K562 (cell line): Measurements from ENCODE around the gene NUP153. TPM values are rescaled to one million over a fixed set of nuclear protein-coding genes. Genes with fewer than 3 reads are reported as not detected.

Experiments used
- CAMTA2 ChIP-seq: fragments of 250-450 bp; sonication (Bioruptor Pico); conservative IDR thresholded peaks from 2 replicates; pipeline ENCODE4 v1.5.1; 2022
- DLX4 ChIP-seq: fragments of 250-450 bp; sonication (Bioruptor Pico); IDR thresholded peaks from 2 replicates; pipeline ENCODE4 v1.6.1; 2021; ENCODE audit warnings: mild to moderate bottlenecking
- ESRRB ChIP-seq: fragments of 250-450 bp; sonication (Bioruptor Pico); IDR thresholded peaks from 2 replicates; pipeline ENCODE4 v1.5.0; 2020; ENCODE audit warnings: mild to moderate bottlenecking, moderate library complexity, borderline replicate concordance
- FIP1L1 ChIP-seq: fragments of 200-400 bp; formaldehyde crosslinking; IDR thresholded peaks from 2 replicates; pipeline ENCODE4 v1.6.1; 2018; ENCODE audit warnings: mild to moderate bottlenecking, low read depth, low read length; ENCODE audit not compliant: poor library complexity, severe bottlenecking
- GTF2F1 ChIP-seq: IDR thresholded peaks from 2 replicates; pipeline ENCODE4 v1.6.1; 2011; ENCODE audit warnings: low read depth, low read length, improper control_type of control experiment
- NEUROD1 ChIP-seq: fragments of 150-350 bp; IDR thresholded peaks from 2 replicates; pipeline ENCODE4 v1.6.1; 2014; ENCODE audit warnings: borderline replicate concordance, low read length, low read depth; ENCODE audit not compliant: partially characterized antibody
- SP1 ChIP-seq: sonication (generic); formaldehyde crosslinking; IDR thresholded peaks from 2 replicates; pipeline ENCODE4 v1.8.1; 2022; ENCODE audit warnings: mild to moderate bottlenecking, missing genetic modification reagents
- SPI1 ChIP-seq: IDR thresholded peaks from 2 replicates; pipeline ENCODE4 v1.6.1; 2011; ENCODE audit warnings: low read depth, low read length, control low read depth, borderline replicate concordance
- SRF ChIP-seq, 2 experiments: fragments of 250-450, 450-650 bp in 1 of 2; sonication (Bioruptor Pico) in 1 of 2; sonication (generic) in 1 of 2; formaldehyde crosslinking; IDR thresholded peaks; 2 replicates each; pipeline versions ENCODE4 v1.5.0 to v1.5.1; 2020 to 2022; ENCODE audit warnings: mild to moderate bottlenecking in 1 of 2, missing genetic modification reagents in 1 of 2
- TCF7L2 ChIP-seq: fragments of 150-350 bp; IDR thresholded peaks from 2 replicates; pipeline ENCODE4 v1.6.1; 2016; ENCODE audit warnings: low read depth, mild to moderate bottlenecking, low read length, moderate library complexity
- ZEB2 ChIP-seq: fragments of 450-650 bp; IDR thresholded peaks from 2 replicates; pipeline ENCODE4 v1.6.1; 2016
- ZFX ChIP-seq: sonication (generic); formaldehyde crosslinking; IDR thresholded peaks from 2 replicates; pipeline ENCODE4 v1.8.0; 2022; ENCODE audit warnings: mild to moderate bottlenecking, missing genetic modification reagents, moderate library complexity
- ZNF311 ChIP-seq: fragments of 250-450 bp; sonication (Bioruptor Pico); IDR thresholded peaks from 2 replicates; pipeline ENCODE4 v1.4.0; 2020; ENCODE audit warnings: mild to moderate bottlenecking, moderate library complexity
- ZNF518B ChIP-seq: fragments of 250-450 bp; sonication (Bioruptor Pico); IDR thresholded peaks from 2 replicates; pipeline ENCODE4 v1.5.0; 2021; ENCODE audit warnings: mild to moderate bottlenecking, moderate library complexity
- ZNF668 ChIP-seq: fragments of 250-450 bp; sonication (Bioruptor Pico); IDR thresholded peaks from 2 replicates; pipeline ENCODE4 v1.8.0; 2022; ENCODE audit warnings: mild to moderate bottlenecking, inconsistent platforms
- ZNF766 ChIP-seq: fragments of 200-800 bp; sonication (Bioruptor generic); conservative IDR thresholded peaks from 2 replicates; pipeline ENCODE4 v1.6.1; 2016; ENCODE audit warnings: missing genetic modification characterization, missing compliant biosample characterization
- polyA plus RNA-seq, 8 experiments: library from polyadenylated mRNA; depleted of rRNA in 4 of 8; stranded (reverse) in 5 of 8; unstranded in 3 of 8; fragments of >200 nt; fragmentation: Nextera tagmentation in 2 of 8; fragmentation: Illumina TruSeq in 1 of 8; extraction: Ambion mirVana in 2 of 8; extraction: Trizol in 1 of 8; gene quantifications; 2 replicates each; pipeline versions ENCODE4 v1.2.1 to v1.2.3, GENCODE V29; 2011 to 2014; ENCODE audit warnings: inconsistent platforms in 1 of 8, missing spikeins in 1 of 8
- total RNA-seq, 7 experiments: library from RNA; depleted of rRNA in 6 of 7; stranded (reverse); fragments of >200 nt in 6 of 7; fragmentation: Illumina TruSeq in 2 of 7; extraction: Trizol in 2 of 7; gene quantifications; 2 replicates each; pipeline versions ENCODE4 v1.2.1 to v1.2.3, GENCODE V29; 2011 to 2021; ENCODE audit warnings: low replicate concordance in 1 of 7
- TF ChIP-seq, protein P1 (sequence below): fragments of 250-450 bp; sonication (Bioruptor Pico); IDR thresholded peaks from 2 replicates; pipeline ENCODE4 v1.5.0; 2020; ENCODE audit warnings: mild to moderate bottlenecking, borderline replicate concordance
- TF ChIP-seq, protein P2 (sequence below): fragments of 450-650 bp; IDR thresholded peaks from one replicate; pipeline ENCODE4 v1.6.1; 2018; ENCODE audit warnings: mild to moderate bottlenecking, moderate library complexity; ENCODE audit not compliant: partially characterized antibody
- TF ChIP-seq, protein P3 (sequence below): fragments of 450-650 bp; formaldehyde crosslinking; conservative IDR thresholded peaks from 2 replicates; pipeline ENCODE4 v1.4.0; 2022; ENCODE audit warnings: mild to moderate bottlenecking, missing genetic modification characterization

NUP153 gene
- total and polyA plus RNA-seq, 9 of the 15 experiments (the other 6 are each of a cell fraction or from before 2014, with no cell fraction given): 21.9 to 110 (median 84.8) TPM

- TF ChIP-seq DLX4 (CRISPR knock-in tag) (no peak), ZFX (CRISPR knock-in tag) (no peak), ZNF518B (CRISPR knock-in tag) (no peak), SRF (CRISPR knock-in tag; IDR thresholded peaks at IDR 0.05) (no peak), ESRRB (CRISPR knock-in tag) (no peak), GTF2F1 (no peak), FIP1L1 (no peak), ZNF668 (CRISPR knock-in tag) (no peak), CAMTA2 (CRISPR knock-in tag) (no peak), ZNF766 (CRISPR knock-in tag) (0 out of 2 replicates have a peak, but pooled peaks have one; percentile 8), ZNF311 (CRISPR knock-in tag) (no peak), SP1 (CRISPR knock-in tag) (no peak), SPI1 (no peak), ZEB2 (no peak), TCF7L2 (no peak), NEUROD1 (peak; percentile 9)
- TF ChIP-seq, protein P1, sequence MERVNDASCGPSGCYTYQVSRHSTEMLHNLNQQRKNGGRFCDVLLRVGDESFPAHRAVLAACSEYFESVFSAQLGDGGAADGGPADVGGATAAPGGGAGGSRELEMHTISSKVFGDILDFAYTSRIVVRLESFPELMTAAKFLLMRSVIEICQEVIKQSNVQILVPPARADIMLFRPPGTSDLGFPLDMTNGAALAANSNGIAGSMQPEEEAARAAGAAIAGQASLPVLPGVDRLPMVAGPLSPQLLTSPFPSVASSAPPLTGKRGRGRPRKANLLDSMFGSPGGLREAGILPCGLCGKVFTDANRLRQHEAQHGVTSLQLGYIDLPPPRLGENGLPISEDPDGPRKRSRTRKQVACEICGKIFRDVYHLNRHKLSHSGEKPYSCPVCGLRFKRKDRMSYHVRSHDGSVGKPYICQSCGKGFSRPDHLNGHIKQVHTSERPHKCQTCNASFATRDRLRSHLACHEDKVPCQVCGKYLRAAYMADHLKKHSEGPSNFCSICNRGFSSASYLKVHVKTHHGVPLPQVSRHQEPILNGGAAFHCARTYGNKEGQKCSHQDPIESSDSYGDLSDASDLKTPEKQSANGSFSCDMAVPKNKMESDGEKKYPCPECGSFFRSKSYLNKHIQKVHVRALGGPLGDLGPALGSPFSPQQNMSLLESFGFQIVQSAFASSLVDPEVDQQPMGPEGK (CRISPR knock-in tag): no peak
- TF ChIP-seq, protein P2, sequence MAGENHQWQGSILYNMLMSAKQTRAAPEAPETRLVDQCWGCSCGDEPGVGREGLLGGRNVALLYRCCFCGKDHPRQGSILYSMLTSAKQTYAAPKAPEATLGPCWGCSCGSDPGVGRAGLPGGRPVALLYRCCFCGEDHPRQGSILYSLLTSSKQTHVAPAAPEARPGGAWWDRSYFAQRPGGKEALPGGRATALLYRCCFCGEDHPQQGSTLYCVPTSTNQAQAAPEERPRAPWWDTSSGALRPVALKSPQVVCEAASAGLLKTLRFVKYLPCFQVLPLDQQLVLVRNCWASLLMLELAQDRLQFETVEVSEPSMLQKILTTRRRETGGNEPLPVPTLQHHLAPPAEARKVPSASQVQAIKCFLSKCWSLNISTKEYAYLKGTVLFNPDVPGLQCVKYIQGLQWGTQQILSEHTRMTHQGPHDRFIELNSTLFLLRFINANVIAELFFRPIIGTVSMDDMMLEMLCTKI: no peak
- TF ChIP-seq, protein P3, sequence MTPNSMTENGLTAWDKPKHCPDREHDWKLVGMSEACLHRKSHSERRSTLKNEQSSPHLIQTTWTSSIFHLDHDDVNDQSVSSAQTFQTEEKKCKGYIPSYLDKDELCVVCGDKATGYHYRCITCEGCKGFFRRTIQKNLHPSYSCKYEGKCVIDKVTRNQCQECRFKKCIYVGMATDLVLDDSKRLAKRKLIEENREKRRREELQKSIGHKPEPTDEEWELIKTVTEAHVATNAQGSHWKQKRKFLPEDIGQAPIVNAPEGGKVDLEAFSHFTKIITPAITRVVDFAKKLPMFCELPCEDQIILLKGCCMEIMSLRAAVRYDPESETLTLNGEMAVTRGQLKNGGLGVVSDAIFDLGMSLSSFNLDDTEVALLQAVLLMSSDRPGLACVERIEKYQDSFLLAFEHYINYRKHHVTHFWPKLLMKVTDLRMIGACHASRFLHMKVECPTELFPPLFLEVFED (CRISPR knock-in tag): no peak
Measured at GRCh38 chr6:17729223-17730077, 22.7 kb upstream of the NUP153 start (continued).
